HG03139 (cell line): ENCODE data around the gene NUDCD2.
A peak's percentile ranks its signal among the peaks of the same experiment; 100 is the strongest.
"Not testable (repeated sequence)": the region's sequence is repeated elsewhere in the genome, so short reads cannot be mapped to it uniquely, and the experiment has no call there.

ENCODE experiments used
- ATAC-seq: cut with Tn5 transposase; IDR thresholded peaks from one replicate; pipeline ENCODE4 v1.9.1; 2021; ENCODE audit not compliant: unreplicated experiment

Gene NUDCD2

GRCh38 chr5:163434401-163434866 lies 25.5 kb downstream of the NUDCD2 start:
- no peak for ATAC-seq

DNA sequence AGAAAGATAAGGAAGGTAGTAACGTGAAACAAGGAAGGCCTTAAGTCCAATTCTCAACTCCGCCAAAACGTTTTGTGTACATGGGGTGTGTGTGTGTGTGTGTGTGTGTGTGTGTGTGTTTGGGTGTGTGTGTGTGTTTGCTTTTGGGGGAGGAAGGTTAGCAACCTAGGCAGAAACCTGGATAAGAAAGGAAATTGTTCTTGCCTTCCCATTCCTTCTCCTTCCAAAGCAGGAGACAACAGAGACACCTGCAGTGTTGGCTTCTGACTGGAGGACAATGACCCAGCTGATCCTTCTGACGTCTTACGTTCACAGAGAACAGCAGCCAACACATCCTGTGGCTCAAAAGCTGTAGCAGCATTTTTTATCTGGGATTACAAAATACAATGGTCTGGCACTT lies 26.6 kb downstream of the NUDCD2 start:
- no peak for ATAC-seq

GRCh38 chr5:163432544-163432943 lies 27.4 kb downstream of the NUDCD2 start:
- no peak for ATAC-seq

GRCh38 chr5:163426128-163426527 lies 33.8 kb downstream of the NUDCD2 start:
- not testable (repeated sequence) for ATAC-seq

- no peak for ATAC-seq
Observed at GRCh38 chr5:163424836-163425235, 35.1 kb downstream of the NUDCD2 start.

DNA sequence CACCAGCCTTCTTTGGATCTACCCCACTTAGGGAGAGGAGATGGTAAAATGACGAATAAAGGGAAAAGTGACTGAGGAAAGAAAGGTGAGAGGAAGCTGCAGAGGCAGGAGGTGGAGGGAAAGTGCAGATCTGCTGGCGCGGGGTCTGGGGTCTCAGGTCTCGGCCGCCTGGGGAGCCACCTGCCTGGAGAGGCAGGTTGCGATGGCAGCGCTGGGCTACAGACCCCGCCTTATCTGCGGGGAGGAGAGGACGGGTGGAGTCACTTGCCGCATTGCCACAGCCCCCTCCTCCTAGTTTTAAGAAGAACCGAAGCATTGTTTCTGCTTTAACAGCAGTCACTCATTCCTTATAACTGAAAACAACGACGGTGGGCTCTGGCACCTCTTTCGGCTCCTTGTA lies 44.2 kb downstream of the NUDCD2 start:
- not testable (repeated sequence) for ATAC-seq

- ATAC-seq, result no peak
Observed at GRCh38 chr5:163410505-163410904, 49.4 kb downstream of the NUDCD2 start.

GRCh38 chr5:163409384-163409783 lies 50.5 kb downstream of the NUDCD2 start:
- no peak for ATAC-seq

DNA sequence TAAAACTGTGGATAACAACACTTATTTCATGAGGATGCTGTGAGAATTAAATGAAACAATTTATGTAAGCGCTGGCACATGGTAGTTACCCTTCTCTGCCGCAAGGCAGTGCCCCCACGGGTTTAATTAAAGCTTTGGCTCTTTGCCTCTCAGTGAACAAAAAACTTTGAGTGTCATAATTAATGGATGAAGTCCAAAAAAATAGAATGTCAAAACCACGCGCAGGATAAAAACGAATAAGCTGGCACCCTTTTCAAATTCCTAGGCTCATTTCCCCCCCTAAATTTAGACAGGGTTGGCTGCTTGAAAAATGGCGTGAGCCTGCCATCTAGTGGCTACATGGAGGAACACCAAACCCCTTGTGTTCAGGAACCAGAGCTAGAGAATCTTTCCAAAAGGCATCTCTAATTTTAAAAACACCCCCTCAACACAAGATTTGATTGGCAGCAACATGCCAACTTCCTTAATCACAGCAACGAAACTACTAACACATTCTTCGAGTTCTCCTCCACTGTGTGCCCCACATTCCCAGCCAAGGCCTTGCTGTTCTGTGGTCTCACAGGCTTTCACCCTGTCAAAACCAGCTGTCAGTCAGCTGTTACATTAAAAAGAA lies 51.5 kb downstream of the NUDCD2 start:
- ATAC-seq, result peak; percentile 64

- peak; percentile 87 for ATAC-seq
Observed at GRCh38 chr5:163407034-163407655, 52.8 kb downstream of the NUDCD2 start.

GRCh38 chr5:163404364-163405173 lies 55.3 kb downstream of the NUDCD2 start:
- no peak for ATAC-seq

- no peak for ATAC-seq
Observed at GRCh38 chr5:163402007-163402406, 57.9 kb downstream of the NUDCD2 start.

DNA sequence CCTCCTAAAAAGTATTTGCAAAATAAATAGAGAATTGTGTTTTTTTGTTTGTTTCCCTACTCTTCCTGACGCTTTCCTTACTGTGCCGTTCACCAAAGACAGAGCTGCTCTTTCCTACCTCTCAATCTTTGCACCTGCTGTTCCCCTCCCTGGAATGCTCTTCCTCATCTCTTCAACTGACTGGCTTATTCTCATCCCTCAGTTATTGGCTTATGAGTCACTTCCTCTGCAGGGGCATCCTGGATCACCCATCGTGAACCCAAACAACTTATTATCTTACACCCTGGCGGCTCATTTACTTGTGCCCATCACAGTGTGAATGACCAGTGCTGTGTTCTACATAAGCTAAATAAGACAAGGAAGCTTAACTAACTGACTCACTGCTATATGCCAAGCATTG lies 58.6 kb downstream of the NUDCD2 start:
- no peak for ATAC-seq

- no peak for ATAC-seq
Observed at GRCh38 chr5:163399923-163400322, 60.0 kb downstream of the NUDCD2 start.

DNA sequence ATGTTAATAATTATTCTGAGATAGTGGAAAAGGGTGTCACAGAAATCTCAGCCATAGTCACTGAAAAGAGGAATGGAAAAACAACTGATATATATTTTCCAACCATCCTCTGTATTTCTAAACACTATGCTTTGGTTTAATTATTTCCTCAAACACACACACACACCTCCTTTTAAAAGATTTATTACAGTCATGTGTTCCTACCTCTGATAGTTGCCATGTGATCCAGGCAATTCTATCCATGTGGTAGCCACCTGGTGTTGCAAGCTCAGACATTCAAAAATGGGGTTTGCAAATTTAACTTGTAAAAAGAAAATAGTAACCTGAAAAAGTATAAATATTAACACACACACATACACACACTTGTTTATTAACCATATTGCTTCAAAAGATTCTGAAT lies 62.5 kb downstream of the NUDCD2 start:
- ATAC-seq, result no peak

DNA sequence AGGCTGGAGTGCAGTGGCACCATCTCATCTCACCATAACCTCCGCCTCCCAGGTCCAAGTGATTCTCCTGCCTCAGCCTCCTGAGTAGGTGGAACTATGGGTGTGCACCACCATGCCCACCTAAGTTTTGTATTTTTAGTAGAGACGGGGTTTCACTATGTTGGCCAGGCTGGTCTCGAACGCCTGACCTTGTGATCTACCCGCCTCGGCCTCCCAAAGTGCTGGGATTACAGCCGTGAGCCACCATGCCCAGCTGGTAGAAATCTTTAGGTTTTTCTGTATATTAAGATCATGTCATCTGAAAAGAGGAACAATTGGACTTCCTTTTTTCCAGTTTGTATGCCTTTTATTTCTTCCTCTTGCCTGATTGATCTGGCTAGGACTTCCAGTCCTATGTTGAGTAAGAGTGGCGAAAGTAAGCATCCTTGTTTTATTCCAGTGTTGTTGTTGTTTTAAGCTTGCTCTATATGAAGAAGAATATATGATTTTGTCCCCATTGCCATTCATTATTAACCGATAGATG lies 63.0 kb downstream of the NUDCD2 start:
- ATAC-seq, result not testable (repeated sequence)
